HUES64 (cell line): ENCODE measurements around the gene PGC. TPM values are rescaled to one million over a fixed set of nuclear protein-coding genes. Genes with fewer than 3 reads are reported as not detected.

Experiments used
- H3K27ac ChIP-seq: 2 replicates; pipeline ENCODE4 v1.7.0; 2013; ENCODE audit warnings: low read depth, low read length, inconsistent platforms
- H3K27me3 ChIP-seq: 2 replicates; pipeline ENCODE4 v1.6.1; 2013; ENCODE audit warnings: mild to moderate bottlenecking, low read length; ENCODE audit not compliant: insufficient read depth
- H3K36me3 ChIP-seq: 2 replicates; pipeline ENCODE4 v1.6.1; 2013; ENCODE audit warnings: mild to moderate bottlenecking, low read length; ENCODE audit not compliant: insufficient read depth
- H3K4me1 ChIP-seq: 2 replicates; pipeline ENCODE4 v1.6.1; 2013; ENCODE audit warnings: mild to moderate bottlenecking, low read length, moderate library complexity; ENCODE audit not compliant: insufficient read depth
- H3K4me3 ChIP-seq: 2 replicates; pipeline ENCODE4 v1.5.1; 2013; ENCODE audit warnings: mild to moderate bottlenecking, low read length, moderate library complexity
- H3K9ac ChIP-seq: 2 replicates; pipeline ENCODE4 v1.6.1; 2013; ENCODE audit warnings: mild to moderate bottlenecking, low read depth, low read length
- H3K9me3 ChIP-seq: 2 replicates; pipeline ENCODE4 v1.6.1; 2013; ENCODE audit warnings: low read depth, low read length; ENCODE audit not compliant: insufficient read depth
- WGBS: fragments of 150-250, 120-280 bp; methylation state at CpG from one replicate; pipeline ENCODE4 v1.1.7; 2013; ENCODE audit warnings: missing lambda C conversion rate; 5-methylcytosine and 5-hydroxymethylcytosine counted together
- polyA plus RNA-seq, 2 experiments: library from polyadenylated mRNA; stranded (reverse); fragments of 50-300 nt; gene quantifications; one replicate each; pipeline ENCODE4 v1.2.3, GENCODE V29; 2013

PGC gene
- polyA plus RNA-seq (2013, experiment 1 of 2): not detected
- not detected for polyA plus RNA-seq (2013, experiment 2 of 2)

GRCh38 chr6:41747256-41748101, at the start of gene PGC:
Gene PGC (minus strand): TSS chr6:41747397. CDS start chr6:41747334, 63 bp downstream.
- H3K4me3 ChIP-seq: no peak within 1 kb of the TSS
- H3K9me3 ChIP-seq: no peaks in the 10 kb centered on the region
- no peaks in the 10 kb centered on the region for H3K36me3 ChIP-seq
- WGBS: 94% methylated on average over 15 of the region's 15 CpGs
- H3K27ac ChIP-seq: no peak within 1 kb of the TSS
- no peaks in the 10 kb centered on the region for H3K27me3 ChIP-seq
- H3K4me1 ChIP-seq: no peaks in the 10 kb centered on the region
- H3K9ac ChIP-seq: no peak within 1 kb of the TSS

- WGBS: 93% methylated on average over 2 of the region's 2 CpGs
Observed at GRCh38 chr6:41796474-41796873, 49.3 kb upstream of the PGC start.

GRCh38 chr6:41791984-41792383, 44.8 kb upstream of the PGC start:
- peaks cover 64% of the 10 kb centered on the region for H3K36me3 ChIP-seq
- no peaks in the 10 kb centered on the region for H3K27me3 ChIP-seq
- H3K4me3 ChIP-seq: no peak overlapping the region
- no peak overlapping the region for H3K9ac ChIP-seq
- WGBS: 95% methylated on average over 4 of the region's 4 CpGs
- H3K27ac ChIP-seq: no peak overlapping the region
- H3K4me1 ChIP-seq: no peaks in the 10 kb centered on the region
- H3K9me3 ChIP-seq: no peaks in the 10 kb centered on the region

More at GRCh38 chr6:41796474-41796873, 49.3 kb upstream of the PGC start:
- no peak overlapping the region for H3K9ac ChIP-seq
- no peak overlapping the region for H3K4me3 ChIP-seq
- H3K9me3 ChIP-seq: no peaks in the 10 kb centered on the region
- no peaks in the 10 kb centered on the region for H3K27me3 ChIP-seq
- no peaks in the 10 kb centered on the region for H3K4me1 ChIP-seq
- peaks cover 66% of the 10 kb centered on the region for H3K36me3 ChIP-seq
- no peak overlapping the region for H3K27ac ChIP-seq

DNA sequence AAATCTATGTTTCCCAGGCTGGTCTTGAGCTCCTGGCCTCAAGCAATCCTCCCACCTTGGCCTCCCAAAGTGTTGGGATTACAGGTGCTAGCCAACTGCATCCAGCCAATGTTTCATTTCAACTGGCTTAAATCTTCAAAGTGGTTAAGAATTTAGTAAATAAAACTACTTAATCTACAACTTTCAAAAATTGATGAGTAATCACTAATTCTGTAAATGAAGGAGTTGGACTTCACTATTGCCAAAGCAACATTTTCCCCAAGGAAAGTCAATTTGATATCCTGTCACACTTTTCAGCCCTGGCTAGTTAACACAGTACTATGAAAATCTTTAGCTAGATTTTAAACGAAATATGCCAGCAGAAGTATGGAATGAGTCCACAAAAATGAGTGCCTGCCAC, 44.1 kb upstream of the PGC start:
- H3K9ac ChIP-seq: no peak overlapping the region
- H3K27ac ChIP-seq: no peak overlapping the region
- no peak overlapping the region for H3K4me3 ChIP-seq
- H3K4me1 ChIP-seq: no peaks in the 10 kb centered on the region
- H3K9me3 ChIP-seq: no peaks in the 10 kb centered on the region
- H3K27me3 ChIP-seq: peaks cover under 1% of the 10 kb centered on the region; the same call in 1 of the 2 replicates
- H3K36me3 ChIP-seq: peaks cover 59% of the 10 kb centered on the region
- WGBS: 100% methylated on average over 1 of the region's 1 CpG

- Histone ChIP-seq H3K4me1 (no peaks in the 10 kb centered on the region), H3K36me3 (peaks cover 49% of the 10 kb centered on the region), H3K27ac (no peak overlapping the region), H3K27me3 (peaks cover 13% of the 10 kb centered on the region), H3K9ac (no peak overlapping the region), H3K9me3 (no peaks in the 10 kb centered on the region), H3K4me3 (no peak overlapping the region)
- WGBS: 100% methylated on average over 1 of the region's 1 CpG
Observed at GRCh38 chr6:41790045-41790444, 42.8 kb upstream of the PGC start.

DNA sequence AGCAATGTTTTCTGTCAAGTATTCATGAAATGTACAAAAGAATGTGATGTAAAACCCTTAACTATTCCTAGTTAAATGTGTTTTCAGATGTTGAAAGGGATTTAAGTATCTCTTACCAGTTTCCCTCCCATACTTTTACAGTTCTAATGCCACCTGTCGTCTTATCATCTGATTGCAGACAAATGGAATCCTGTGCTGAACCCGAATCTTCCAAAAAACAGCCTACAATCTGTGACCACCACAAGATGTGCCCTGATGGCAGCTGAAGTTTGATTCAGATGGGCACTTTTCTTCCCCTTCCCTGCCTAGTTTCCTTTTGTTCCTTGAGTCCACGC, 42.2 kb upstream of the PGC start:
- 95% methylated on average over 3 of the region's 3 CpGs for WGBS
- no peak overlapping the region for H3K4me3 ChIP-seq
- no peak overlapping the region for H3K27ac ChIP-seq
- no peaks in the 10 kb centered on the region for H3K9me3 ChIP-seq
- H3K4me1 ChIP-seq: 0 out of 2 replicates have a peak, but pooled peaks cover 3% of the 10 kb centered on the region
- H3K36me3 ChIP-seq: peaks cover 47% of the 10 kb centered on the region
- peaks cover 20% of the 10 kb centered on the region for H3K27me3 ChIP-seq
- no peak overlapping the region for H3K9ac ChIP-seq

GRCh38 chr6:41787219-41787917, 40.2 kb upstream of the PGC start, which contains the start of gene TOMM6:
Gene TOMM6 (plus strand): TSS chr6:41787694. CDS start chr6:41787698, 4 bp downstream.
- under 1% methylated on average over 55 of the region's 55 CpGs for WGBS
- Histone ChIP-seq H3K27ac (peak within 1 kb of the TSS; percentile 90), H3K9ac (peak within 1 kb of the TSS; percentile 98), H3K4me3 (peak within 1 kb of the TSS; percentile 98), H3K36me3 (peaks cover 36% of the 10 kb centered on the region), H3K9me3 (no peaks in the 10 kb centered on the region), H3K27me3 (peaks cover 39% of the 10 kb centered on the region), H3K4me1 (0 out of 2 replicates have a peak, but pooled peaks cover 3% of the 10 kb centered on the region)

- Histone ChIP-seq H3K36me3 (peaks cover 28% of the 10 kb centered on the region), H3K9ac (peak overlapping the region; percentile 98), H3K27ac (no peak overlapping the region; the same call in 1 of the 2 replicates), H3K9me3 (no peaks in the 10 kb centered on the region), H3K4me1 (0 out of 2 replicates have a peak, but pooled peaks cover 3% of the 10 kb centered on the region), H3K27me3 (peaks cover 44% of the 10 kb centered on the region), H3K4me3 (peak overlapping the region; percentile 98)
- WGBS: under 1% methylated on average over 58 of the region's 58 CpGs
Observed at GRCh38 chr6:41786451-41787218, 39.4 kb upstream of the PGC start.

GRCh38 chr6:41785689-41786450, 38.7 kb upstream of the PGC start:
- peaks cover 52% of the 10 kb centered on the region for H3K27me3 ChIP-seq
- WGBS: 27% methylated on average over 28 of the region's 29 CpGs
- 0 out of 2 replicates have a peak overlapping the region, but pooled peaks have one; percentile 15 for H3K9ac ChIP-seq
- 0 out of 2 replicates have a peak, but pooled peaks cover 3% of the 10 kb centered on the region for H3K4me1 ChIP-seq
- H3K9me3 ChIP-seq: no peaks in the 10 kb centered on the region
- H3K27ac ChIP-seq: no peak overlapping the region
- H3K4me3 ChIP-seq: peak overlapping the region; percentile 98
- H3K36me3 ChIP-seq: peaks cover 21% of the 10 kb centered on the region

DNA sequence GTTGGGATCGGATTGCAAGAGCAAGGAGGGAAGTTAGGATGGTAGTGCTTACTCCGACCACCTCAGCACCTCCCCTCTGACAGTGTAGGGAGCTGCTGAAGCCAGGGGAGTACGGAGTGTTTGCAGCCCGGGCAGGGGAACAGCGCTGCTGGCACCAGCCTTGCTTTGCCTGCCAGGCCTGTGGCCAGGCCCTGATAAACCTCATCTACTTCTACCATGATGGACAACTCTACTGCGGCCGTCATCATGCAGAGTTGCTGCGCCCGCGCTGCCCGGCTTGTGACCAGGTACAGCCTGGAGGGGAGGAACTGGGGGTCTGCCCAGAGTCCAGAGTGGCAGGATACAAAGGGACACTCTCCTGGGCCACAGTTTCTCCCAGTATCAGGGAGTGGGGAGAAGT, 38.1 kb upstream of the PGC start:
- H3K4me1 ChIP-seq: 0 out of 2 replicates have a peak, but pooled peaks cover 3% of the 10 kb centered on the region

More for the DNA sequence above, 38.1 kb upstream of the PGC start:
- Histone ChIP-seq H3K27me3 (peaks cover 54% of the 10 kb centered on the region), H3K4me3 (no peak overlapping the region), H3K27ac (no peak overlapping the region), H3K9ac (no peak overlapping the region), H3K36me3 (peaks cover 15% of the 10 kb centered on the region), H3K9me3 (no peaks in the 10 kb centered on the region)
- WGBS: 88% methylated on average over 11 of the region's 11 CpGs
